ENCODE data around the gene LCE1D.

LCE1D gene

GRCh38 chr1:152817309-152817708, 20.8 kb downstream of the LCE1D start:
- no peak for DNase-seq (ENCODE audit: low spot score)

GRCh38 chr1:152823294-152823693, 26.8 kb downstream of the LCE1D start:
- DNase-seq (ENCODE audit: low spot score), result no peak

GRCh38 chr1:152824964-152825363, 28.4 kb downstream of the LCE1D start:
- DNase-seq (ENCODE audit: low spot score), result no peak

- no peak for DNase-seq (ENCODE audit: low spot score)
Observed at GRCh38 chr1:152827173-152827572, 30.7 kb downstream of the LCE1D start, which contains the start of gene LCE1A. TSS of gene LCE1A (plus strand) at chr1:152827473. CDS start at chr1:152827473, 0 bp downstream.

GRCh38 chr1:152836870-152837269, 40.3 kb downstream of the LCE1D start:
- no peak for DNase-seq (ENCODE audit: low spot score)

- DNase-seq (ENCODE audit: low spot score), result no peak
Observed at GRCh38 chr1:152842556-152842955, 46.0 kb downstream of the LCE1D start, which contains the start of gene LCE6A. TSS of gene LCE6A (plus strand) at chr1:152842856. CDS start at chr1:152843521, 665 bp downstream.
